GM19193 (cell line): ENCODE results near the gene ATP11A.

Experiments
- POLR2A ChIP-seq: IDR thresholded peaks from 4 replicates; pipeline ENCODE4 v1.6.1; 2011; ENCODE audit not compliant: insufficient read depth, insufficient read length; ENCODE audit errors: extremely low read depth

ATP11A gene

GRCh38 chr13:112761701-112762689 is 72.2 kb downstream of the ATP11A start:
- TF ChIP-seq POLR2A: no peak

GRCh38 chr13:112762690-112763080 is 72.8 kb downstream of the ATP11A start:
- TF ChIP-seq POLR2A: no peak

GRCh38 chr13:112764028-112764427 is 74.2 kb downstream of the ATP11A start:
- TF ChIP-seq POLR2A: no peak

- TF ChIP-seq POLR2A: no peak
Measured at GRCh38 chr13:112764864-112765561, 75.2 kb downstream of the ATP11A start.

- TF ChIP-seq POLR2A: no peak
Measured at GRCh38 chr13:112765731-112766130, 75.9 kb downstream of the ATP11A start.

GRCh38 chr13:112766336-112766735 is 76.5 kb downstream of the ATP11A start:
- TF ChIP-seq POLR2A: no peak

- TF ChIP-seq POLR2A: no peak
Measured at GRCh38 chr13:112767506-112768471, 78.0 kb downstream of the ATP11A start.

- TF ChIP-seq POLR2A: no peak
Measured at GRCh38 chr13:112768795-112769481, 79.1 kb downstream of the ATP11A start.

- TF ChIP-seq POLR2A: no peak
Measured at GRCh38 chr13:112769615-112770014, 79.8 kb downstream of the ATP11A start.

- no peak for TF ChIP-seq POLR2A
Measured at GRCh38 chr13:112770504-112770903, 80.7 kb downstream of the ATP11A start.

GRCh38 chr13:112771139-112771876 is 81.5 kb downstream of the ATP11A start:
- no peak for TF ChIP-seq POLR2A

- TF ChIP-seq POLR2A: no peak
Measured at GRCh38 chr13:112771877-112772538, 82.2 kb downstream of the ATP11A start.

GRCh38 chr13:112772539-112772909 is 82.7 kb downstream of the ATP11A start:
- no peak for TF ChIP-seq POLR2A
